NCI-H526 treated with DMSO at 0.1 percent for 48 hours (cell line): ENCODE data around the gene MROH7.
"Not testable (repeated sequence)": the region's sequence is repeated elsewhere in the genome, so short reads cannot be mapped to it uniquely, and the experiment has no call there.

Source experiments
- DNase-seq: peaks from one replicate; lab custom pipeline; 2025; lab: John Stamatoyannopoulos, UW

The MROH7 gene

DNA sequence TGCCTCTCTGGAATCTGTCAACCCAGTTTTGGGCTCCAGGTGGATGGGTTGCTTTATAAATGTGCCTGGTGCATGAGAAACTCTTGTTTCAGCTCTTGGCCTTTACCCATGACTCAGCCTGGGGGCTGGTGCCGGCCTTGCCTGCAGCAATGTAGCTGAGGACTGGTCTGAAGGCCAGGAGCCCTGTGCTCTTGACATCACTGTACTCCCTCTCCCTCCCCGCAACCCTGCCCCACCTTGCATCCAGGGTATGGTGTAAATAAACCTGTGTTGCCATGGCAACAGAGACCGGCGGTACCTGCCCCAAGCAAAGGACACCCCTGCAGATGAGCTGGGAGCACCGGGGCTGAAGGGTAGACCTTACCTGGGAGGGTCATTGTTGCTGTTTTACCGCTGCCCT, 31.5 kb upstream of the MROH7 start:
- no peak for DNase-seq

DNA sequence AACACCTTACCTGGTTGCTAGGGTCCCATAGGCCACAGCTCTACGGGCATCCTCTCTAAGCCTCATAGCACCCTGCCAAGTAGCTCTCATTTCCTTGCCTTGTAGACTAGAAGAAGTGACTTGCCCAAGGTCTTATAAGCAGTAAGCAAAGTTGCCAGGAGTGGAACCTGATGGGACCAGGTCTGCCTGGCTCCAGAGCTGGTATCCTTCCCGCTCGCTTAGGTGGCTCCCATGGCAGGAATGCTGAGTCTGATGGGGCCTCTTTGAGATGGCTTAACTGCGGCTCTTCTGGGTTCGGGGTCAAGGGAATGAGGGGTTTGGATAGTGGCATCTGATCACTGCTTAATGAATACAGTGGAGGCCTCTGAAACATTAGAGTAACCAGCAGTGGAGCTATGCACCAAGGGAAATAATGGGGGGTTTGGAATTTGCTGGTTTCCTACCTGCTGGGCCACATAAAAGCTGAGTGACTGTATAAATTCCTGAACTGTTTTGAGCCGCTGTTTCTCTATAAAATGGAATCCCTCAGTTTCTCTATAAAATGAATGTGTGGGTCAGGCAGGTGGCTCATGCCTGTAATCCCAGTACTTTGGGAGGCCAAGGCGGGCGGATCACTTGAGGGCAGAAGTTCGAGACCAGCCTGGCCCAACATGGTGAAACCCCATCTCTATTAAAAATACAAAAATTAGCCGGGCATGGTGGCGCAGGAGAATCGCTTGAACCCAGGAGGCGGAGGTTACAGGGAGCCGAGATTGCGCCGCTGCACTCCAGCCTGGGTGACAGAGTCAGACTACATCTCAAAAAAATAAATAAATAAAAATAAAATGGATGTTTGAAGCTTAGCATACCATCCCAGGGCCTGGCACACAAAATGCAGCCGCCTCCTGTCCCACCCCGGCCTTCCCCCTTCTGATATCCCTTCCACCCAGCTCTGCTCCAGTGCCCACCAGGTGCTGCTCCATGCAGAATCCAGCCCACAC, 30.7 kb upstream of the MROH7 start:
- no peak for DNase-seq

DNA sequence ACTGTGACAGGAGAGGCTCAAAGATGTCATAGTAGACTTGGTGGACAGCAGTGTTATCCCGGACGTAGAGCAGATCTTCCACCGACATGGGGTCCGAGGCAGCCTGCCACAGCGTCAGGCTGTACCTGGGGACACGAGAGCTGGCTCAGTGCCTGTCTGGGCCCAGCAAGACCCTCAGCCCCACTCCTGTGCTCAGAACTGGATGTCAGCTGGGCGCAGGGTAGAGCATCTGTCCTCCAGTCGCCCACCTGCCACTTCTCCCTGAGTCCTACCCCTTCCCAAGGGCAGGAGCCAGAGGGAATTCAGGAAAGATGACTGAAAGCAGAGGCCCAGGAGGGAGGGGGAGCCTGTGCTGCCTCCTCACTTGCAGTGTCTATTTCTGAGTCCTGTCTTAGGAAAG, 30.0 kb upstream of the MROH7 start:
- DNase-seq, result no peak

DNA sequence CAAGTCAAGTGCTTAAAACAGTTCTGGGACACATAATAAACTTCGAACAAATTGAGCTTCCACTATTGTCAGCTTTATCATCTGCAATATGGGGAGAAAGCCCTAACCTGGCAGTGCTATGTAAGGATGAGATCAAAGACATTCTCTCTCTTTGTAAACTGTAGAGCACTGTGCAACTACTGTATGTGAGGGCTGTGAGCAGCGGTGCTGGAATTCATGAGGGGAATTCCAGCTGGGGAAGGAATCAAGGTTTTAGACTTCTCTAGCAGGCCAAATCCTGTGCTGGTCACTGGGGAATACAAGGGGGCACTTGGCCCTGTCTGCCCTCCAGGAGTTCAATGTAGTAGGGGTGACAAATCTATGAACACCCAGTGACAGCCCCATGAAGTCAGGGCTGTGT, 27.6 kb upstream of the MROH7 start:
- no peak for DNase-seq

DNA sequence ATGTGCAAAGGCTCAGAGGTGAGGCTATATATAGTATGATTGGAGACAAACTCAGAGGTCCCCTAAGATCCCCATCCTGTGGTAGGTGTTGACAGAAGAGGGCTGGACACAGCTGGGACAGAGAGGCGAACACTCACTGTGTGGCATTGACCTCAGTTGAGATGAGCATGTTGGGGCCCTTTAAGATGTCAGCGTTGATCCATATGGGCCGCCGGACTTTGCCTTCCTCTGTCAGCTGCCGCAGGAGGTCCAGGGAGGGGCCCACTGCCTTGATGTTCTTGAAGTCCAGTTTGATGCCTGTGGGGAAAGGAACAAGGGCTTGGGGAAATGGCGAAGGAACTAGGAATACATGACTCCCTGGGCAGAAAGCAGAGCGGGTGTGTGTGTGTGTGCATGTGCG, 27.0 kb upstream of the MROH7 start:
- DNase-seq, result no peak

DNA sequence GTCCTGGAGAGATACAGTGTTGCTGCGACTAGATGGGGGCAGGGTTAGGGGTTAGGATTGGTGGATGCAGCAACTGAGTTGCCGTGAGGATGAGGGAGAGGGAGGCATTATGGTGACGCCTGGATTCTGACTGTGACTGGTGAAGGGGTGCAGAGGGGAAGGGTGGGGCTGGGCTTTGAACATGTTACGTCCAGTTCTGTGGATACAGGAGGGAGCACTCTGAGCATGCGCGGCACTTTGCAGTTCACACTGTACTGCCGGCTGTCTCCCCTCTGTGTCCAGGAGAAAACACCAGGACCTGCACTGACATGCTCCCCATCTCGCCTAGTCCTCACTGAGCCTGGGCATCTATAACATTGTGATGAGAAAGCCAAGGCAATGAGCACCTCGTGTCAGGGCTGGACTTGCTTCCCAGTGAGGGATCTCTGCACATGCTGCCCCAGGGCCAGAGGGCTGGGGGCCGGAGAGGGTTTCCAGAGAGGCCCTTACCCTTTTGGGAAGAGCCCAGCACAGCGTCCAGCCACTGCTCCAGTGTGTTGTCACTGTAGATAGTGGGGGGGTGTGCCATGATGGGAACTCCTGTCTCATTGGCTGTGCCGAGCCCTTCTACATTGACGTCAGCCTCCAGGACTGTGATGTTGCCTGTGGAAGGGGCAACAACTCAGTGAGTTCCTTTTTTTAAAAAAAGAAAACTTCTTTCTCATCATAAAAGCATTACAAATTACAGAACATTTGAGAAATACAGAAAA, 25.9 kb upstream of the MROH7 start:
- DNase-seq, result no peak

DNA sequence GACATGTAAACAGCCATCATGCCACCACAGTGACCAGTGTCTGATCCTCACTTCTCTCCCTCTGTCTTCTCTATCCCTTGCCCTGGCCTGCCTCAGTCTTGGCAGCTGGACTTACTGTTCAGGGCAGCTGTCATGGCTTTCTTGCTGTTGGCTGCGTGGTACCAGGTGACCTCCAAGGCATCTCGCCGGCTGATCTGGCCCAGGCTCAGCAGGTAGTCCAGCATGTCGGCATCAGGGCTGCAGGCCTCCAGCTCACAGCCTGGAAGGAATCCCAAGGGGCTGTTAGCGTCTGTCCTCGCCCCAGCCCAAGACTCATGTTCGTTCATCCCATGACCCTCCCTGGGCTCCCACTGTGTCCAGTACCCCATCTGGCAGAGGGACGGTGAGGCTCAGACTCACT, 21.8 kb upstream of the MROH7 start:
- DNase-seq, result no peak

DNA sequence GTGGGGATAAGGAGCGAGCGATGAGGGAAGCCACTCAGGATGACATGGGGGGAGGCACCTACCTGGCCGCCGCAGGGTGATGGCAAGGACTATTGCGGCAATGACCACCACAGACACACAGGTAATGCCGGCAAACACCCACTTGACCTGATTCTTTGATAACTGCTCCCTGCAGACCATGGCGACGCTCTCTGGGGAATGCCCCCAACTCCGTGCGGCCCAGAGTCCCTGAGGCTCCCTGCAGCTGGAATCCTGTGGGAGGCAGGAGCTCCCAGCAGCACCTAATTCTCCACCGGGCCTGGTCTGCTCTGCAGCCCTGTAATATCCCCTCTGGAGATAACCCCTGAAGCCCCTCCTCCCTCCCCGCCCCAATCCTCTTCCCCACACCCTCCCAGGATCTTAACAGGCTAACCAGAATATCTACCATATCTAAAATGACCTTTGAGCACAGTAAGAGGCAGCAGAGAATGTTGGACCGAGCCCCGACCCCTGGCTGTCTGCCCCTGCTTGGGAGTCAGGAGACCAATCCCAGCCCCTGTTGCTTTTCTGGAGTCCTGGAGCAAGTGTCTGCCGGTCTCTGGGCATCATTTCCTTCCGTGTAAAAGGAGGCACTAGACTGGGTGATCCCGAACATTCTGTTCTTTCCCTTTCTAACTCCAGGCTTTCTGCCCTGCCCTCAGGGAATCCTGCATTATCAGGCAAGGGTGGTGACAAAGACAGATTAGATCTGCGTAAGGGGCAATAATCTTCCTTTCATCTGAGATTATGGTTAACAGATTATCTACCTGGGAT, 18.2 kb upstream of the MROH7 start, which contains the start of gene FAM151A:
TSS of gene FAM151A (minus strand) at position 310 of the 792 bp plus-strand sequence. CDS start at position 180, 130 bp downstream.
- DNase-seq, result no peak

DNA sequence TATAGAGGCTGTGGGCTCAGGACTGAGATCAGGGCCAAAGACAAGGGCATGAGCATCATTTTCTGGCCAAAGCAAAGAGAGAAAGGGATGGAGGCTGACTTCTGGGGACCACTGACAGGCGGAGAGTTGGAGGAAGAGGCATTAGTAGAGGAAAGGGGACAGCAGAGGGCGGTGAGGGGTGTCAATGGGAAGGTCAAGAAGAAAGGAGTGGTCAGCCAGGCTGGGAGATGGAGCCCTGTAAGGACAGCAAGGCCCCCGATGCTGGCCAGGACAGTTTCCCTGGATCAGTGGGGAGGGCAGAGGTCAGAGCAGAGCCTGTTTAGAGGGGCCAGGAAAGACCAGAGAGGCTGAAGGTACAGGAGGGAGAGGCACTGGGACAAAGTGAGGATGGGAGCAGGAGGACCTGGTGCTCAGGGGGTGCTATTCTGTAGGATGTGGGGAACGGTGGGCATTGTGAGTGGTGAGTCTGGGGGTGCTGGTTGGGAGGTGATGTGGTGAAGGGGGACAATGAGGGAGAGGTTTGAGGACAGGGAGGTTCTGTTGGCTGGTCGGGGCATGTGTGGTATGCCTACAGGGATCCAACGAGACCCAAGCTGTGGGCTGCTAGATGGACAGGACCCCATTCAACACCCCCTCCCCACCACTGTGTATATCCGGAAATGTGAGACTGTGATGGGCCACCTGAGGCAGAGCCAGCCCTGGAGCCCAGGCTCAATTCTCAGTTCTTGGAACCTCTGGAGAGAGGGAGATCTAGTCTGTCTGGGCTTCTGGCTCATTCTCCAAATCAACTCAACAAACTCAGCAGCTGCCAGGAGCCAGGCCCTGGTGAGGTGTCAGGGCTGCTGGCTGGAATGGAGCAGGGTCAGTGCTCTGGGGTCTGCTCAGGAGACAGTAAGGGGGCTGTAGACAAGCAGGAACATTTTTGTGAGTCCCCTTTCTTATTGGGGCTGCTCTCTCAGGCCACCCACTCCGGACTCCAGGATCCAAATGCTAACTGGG, 16.8 kb upstream of the MROH7 start:
- DNase-seq, result no peak

DNA sequence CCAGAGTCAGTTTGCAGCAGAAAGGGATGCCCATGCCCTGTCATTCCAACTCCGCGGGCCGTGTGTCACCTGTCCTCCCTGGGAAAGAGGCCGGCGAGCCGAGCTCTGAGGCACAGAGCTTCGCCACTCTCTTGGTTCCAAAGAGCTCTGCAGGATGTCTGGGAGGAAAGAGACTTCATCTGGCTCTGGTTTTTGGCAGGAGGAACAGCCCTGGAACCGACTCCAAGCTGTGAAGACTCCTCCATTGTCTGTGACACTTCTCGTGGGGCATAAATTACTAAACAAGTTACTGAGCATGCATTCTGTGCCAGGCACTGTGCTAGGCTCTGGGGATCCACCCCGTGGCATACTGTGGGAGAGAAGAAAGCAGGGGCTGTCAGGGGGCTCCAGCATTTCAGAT, 14.4 kb upstream of the MROH7 start:
- DNase-seq, result no peak

DNA sequence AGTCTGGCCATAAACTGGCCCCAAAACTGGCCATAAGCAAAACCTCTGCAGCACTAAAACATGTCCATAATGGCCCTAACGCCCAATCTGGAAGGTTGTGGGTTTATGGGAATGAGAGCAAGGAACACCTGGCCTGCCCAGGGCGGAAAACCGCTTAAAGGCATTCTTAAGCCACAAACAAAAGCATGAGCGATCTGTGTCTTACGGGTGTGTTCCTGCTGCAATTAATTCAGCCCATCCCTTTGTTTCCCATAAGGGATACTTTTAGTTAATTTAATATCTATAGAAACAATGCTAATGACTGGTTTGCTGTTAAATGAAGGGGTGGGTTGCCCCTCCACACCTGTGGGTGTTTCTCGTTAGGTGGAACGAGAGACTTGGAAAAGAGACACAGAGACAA, 5.8 kb upstream of the MROH7 start:
- not testable (repeated sequence) for DNase-seq

DNA sequence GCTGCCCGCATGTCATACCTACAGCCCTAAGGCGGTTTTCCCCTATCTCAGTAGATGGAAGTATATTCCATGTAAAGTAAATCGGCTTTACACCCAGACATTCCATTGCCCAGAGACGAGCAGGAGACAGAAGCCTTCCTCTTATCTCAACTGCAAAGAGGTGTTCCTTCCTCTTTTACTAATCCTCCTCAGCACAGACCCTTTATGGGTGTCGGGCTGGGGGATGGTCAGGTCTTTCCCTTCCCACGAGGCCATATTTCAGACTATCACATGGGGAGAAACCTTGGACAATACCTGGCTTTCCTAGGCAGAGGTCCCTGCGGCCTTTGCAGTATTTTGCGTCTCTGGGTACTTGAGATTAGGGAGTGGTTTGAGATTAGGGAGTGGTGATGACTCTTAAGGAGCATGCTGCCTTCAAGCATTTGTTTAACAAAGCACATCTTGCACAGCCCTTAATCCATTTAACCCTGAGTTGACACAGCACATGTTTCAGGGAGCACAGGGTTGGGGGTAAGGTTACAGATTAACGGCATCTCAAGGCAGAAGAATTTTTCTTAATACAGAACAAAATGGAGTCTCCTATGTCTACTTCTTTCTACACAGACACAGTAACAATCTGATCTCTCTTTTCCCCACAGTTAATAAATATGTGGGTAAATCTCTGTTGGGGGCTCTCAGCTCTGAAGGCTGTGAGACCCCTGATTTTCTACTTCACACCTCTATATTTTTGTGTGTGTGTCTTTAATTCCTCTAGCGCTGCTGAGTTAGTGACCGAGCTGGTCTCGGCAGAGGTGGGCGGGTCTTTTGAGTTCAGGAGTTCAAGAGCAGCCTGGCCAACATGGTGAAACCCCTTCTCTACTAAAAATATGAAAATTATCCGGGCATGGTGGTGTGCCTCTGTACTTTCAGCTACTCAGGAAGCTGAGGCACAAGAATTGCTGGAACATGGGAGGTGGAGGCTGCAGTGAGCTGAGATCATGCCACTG, 4.8 kb upstream of the MROH7 start:
- DNase-seq, result not testable (repeated sequence)

DNA sequence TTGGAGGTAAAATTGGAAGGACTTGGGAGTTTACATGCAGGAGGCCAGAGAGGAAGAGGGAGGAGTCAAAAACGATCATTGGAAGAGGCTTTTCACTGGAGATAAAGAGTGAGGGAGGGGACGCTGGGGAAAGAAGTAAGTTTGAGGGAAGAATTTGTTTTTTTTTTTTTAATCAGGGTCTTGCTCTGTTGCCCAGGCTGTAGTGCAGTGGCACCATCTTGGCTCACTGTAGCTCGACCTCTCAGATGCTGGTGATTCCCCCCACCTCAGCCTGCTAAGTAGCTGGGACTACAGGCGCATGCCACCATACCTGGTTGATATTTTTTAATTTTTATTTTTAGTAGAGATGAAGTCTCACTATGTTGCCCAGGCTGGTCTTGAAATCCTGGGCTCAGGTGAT, 1.2 kb upstream of the MROH7 start:
- DNase-seq, result no peak

DNA sequence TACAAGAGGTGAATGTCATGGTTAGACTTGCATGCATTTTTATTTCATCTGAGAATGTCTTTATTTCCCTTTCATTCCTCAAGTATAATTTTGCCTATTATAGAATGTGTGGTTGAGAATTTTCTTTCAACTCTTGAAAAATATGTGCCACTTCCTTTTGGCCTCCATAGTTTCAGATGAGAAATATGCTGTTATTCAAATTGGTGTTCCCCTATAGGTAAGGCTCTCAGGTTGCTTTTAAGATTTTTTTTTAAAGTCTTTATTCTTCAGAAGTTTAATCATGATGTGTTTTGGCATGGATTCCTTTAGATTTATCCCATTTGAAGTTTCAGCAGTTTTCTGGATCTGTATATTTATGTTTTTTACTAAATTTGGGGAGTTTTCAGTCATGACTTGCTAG, 2.1 kb downstream of the MROH7 start:
- DNase-seq, result no peak

DNA sequence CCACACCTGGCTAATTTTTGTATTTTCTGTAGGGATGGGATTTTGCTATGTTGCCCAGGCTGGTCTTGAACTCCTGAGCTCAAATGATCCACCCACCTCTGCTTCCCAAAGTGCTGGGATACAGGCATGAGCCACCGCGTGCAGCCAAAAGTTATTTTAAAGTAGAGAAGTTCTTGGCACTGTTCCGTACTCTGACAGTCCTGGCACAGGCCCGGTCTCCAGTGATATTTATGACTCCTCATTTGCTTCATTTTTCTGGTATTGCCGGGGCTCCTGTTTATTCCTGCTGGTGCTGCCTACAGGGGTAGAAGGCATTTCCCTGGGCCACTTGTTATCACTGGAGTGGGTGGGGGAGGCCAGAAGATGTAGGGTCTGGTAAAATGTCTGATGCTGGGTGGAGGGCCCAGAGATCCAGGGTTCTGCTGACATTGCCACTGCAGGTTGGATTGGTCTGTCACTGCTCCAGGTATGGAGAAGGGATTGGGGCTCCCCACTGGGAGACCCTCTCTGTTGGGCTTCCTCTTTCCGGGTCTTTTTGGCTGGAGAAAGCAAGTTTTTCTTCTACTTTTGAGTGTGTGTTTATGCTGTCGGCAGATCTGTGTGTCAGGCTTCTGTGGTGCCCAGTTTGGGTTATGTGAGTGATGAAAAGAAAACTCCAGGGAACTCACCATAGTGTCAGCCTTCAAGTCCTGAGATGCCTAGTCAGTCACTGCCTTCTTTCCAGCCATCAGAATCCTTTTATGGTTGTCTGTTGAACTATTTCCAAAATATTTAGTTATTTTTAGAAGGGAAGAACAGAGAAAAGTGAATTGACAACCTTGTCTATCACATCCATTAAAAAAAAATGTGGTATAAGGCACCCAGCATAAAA, 4.5 kb downstream of the MROH7 start:
- no peak for DNase-seq

DNA sequence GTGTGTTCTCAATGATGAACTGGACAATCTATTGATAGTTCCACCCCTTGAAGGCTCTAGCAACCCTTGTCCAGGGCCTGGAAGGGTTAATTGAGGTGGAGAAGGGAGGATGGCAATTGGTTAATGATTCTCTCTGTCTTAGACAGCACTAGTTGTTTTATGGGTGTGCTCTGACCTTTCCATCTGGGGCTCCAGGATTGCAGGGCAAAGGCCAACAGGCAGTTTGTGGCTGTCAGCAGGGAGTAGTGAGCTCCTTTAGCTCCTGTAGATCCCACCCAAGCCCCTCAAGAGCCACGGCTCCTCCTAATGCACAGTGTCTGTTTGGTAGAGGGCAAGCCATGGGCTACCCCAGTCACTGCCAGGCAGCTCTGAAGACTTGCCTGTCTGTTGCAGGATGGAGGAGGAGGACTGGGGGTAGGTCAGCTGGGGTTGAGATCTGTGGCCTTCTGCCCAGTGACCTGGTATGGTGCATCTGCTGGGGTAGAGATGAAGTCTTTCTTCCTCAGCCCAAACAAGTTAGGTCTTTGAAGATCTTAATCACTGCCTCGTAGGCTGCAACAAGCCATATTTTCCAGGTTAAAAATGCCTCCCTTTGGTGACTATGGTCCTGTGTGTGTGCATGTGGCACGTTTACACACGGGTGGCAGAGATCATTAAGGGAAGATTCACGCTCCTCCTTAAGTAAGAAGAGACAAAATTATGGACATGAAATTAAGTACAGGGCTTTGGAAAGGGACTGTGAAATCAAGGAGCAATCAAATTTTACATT, 7.7 kb downstream of the MROH7 start:
- no peak for DNase-seq

DNA sequence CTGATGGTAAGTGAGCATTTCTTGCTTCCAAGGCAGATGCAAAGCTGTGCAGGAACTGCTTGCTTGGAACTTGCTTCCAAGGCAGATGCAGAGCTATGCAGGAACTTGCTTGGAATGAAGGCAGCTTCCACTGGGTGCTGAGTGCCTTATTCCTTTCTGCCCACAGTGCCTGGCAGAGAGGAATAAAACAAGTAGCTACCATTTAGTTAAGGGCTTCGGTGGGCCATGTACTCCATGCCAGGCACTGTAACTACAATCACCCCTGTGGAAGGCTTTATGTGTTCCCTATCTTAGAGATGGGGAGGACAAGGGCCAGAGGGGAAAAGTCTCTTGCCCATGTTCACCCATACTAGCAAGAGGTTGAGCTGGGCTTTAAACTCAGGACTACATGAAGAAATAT, 8.3 kb downstream of the MROH7 start:
- DNase-seq, result no peak

DNA sequence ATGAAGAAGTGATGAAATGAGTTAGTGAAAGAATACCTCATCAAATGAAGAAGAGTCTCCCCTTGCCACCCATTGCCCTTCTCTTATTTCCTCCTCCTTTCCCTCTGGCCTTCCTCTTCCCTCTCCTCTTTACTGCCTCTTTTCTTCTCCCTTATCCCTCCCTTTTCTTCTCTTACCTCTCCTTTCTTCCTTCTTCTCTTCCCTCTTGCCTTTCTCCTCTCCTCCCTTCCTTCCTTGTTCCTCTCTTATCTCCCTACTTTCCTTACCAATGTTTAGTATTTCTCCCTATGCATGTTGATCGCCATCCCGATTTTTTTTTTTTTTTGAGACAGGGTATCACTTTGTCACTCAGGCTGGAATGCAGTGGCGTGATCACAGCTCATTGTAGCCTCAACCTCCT, 8.8 kb downstream of the MROH7 start:
- no peak for DNase-seq
